Midbrain (tissue), 1 donor: ENCODE data around the gene STEAP3.

Experiments
- DNase-seq: peaks from one replicate; lab custom pipeline; 2025; lab: John Stamatoyannopoulos, UW

STEAP3 gene

GRCh38 chr2:119227346-119227745, 3.7 kb downstream of the STEAP3 start:
- DNase-seq: no peak

- no peak for DNase-seq
Measured at GRCh38 chr2:119228136-119228535, 4.5 kb downstream of the STEAP3 start.

GRCh38 chr2:119228964-119229363, 5.3 kb downstream of the STEAP3 start:
- no peak for DNase-seq

GRCh38 chr2:119229716-119230115, 6.1 kb downstream of the STEAP3 start:
- no peak for DNase-seq

- DNase-seq: peak; percentile 16
Measured at GRCh38 chr2:119230219-119231185, 6.9 kb downstream of the STEAP3 start.

GRCh38 chr2:119231975-119232665, 8.5 kb downstream of the STEAP3 start:
- DNase-seq: no peak

- no peak for DNase-seq
Measured at GRCh38 chr2:119232666-119232993, 9.0 kb downstream of the STEAP3 start.

- no peak for DNase-seq
Measured at GRCh38 chr2:119233326-119234020, 9.8 kb downstream of the STEAP3 start.

GRCh38 chr2:119234021-119235019, 10.7 kb downstream of the STEAP3 start:
- peak; percentile 9 for DNase-seq

- no peak for DNase-seq
Measured at GRCh38 chr2:119236796-119237195, 13.2 kb downstream of the STEAP3 start.

GRCh38 chr2:119240311-119241204, 16.9 kb downstream of the STEAP3 start:
- DNase-seq: peak; percentile 42

GRCh38 chr2:119241205-119241532, 17.5 kb downstream of the STEAP3 start:
- no peak for DNase-seq

GRCh38 chr2:119242276-119243119, 18.9 kb downstream of the STEAP3 start:
- no peak for DNase-seq

- no peak for DNase-seq
Measured at GRCh38 chr2:119243621-119244020, 20.0 kb downstream of the STEAP3 start.

GRCh38 chr2:119245076-119245840, 21.6 kb downstream of the STEAP3 start:
- DNase-seq: no peak

GRCh38 chr2:119245841-119246230, 22.2 kb downstream of the STEAP3 start:
- DNase-seq: no peak

GRCh38 chr2:119246884-119247843, 23.5 kb downstream of the STEAP3 start:
- no peak for DNase-seq

- no peak for DNase-seq
Measured at GRCh38 chr2:119247844-119248271, 24.2 kb downstream of the STEAP3 start.
